Measurements from ENCODE around the gene ESRRG.

Gene ESRRG

DNA sequence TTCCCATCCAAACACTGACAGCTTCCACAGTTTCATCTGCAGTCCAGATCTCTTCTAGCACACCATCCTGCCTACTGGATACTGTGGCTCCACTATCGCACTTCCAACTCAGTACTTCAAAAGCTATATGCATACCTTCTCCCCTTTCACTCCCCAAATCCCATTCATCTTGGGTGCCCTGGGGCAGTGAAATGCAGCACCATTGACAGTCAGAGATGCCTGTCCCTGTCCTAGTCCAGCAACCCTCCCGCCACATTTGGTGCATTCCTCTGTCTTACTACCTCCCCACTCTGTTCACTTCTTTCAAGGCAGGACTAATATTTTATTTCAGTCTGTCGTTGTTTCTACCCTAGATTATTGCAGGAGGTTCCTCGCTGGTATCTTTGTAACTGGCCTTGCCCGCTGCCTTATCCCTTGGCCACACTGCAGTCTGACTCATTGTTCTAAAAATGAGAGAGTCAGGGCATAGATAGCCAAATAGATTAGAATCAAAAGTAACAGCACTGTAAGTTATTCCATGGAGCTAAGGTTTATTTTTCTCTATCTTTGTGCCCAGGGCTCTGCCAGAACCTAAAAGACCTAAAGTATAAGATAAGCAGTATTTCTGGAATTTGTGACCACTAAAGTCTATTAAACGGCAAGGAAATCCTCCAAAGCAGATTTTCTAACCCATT lies 96.7 kb downstream of the ESRRG start:
- DNase-seq, result no peak

DNA sequence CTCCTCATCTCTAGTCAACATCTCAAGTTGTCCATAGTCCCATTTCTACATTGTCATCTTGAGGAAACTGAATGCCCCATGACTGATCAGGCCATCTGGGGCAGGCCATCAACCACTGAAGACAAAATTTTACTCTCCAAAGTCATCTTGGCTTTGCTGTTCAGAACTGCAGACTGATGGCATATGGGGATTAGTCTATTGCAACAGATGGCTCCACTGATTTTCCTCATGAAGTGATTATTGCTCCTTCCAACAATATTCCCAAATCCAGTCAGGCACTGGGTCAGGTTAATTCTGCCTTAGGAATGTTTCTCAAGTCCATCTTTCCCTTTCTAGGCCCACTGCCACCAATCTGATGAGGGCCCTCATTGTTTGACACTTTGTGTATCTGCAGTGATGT lies 101.7 kb downstream of the ESRRG start:
- DNase-seq, result no peak

DNA sequence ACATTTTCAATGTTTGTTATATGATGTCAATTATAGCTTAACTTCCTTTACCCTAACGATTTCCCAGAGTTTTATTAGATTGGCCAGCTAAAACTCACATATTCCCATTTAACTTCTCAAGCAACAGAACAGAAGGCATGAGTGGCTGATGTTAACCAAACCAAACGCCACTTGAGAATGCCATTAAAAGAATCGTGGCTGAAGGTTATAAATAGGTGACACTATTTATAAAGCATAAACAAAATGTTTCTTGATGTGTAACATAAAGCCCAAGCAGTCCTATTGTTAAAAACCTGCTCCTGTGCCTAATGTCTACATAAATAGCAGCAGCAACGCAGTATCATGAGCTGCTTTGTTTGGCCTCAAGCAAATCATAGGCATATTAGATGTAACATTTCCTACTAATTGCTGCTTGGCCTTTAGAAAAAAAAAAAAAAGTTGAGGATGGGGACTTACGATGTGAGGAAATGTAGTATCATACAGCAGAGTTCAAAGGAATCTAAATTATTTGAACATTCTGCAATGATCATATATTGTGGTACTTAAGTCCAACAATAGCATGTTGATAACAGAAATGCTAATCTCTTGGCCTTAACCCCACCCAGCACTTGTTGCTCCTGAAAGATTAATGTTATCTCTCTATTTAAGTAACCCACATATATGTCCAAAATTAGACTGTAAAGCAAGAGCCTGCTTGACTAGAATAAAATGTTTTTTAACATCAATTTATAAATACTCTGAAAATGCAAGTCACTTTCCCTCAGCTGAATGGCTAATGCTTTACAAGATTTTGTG lies 106.0 kb downstream of the ESRRG start:
- no peak for DNase-seq

DNA sequence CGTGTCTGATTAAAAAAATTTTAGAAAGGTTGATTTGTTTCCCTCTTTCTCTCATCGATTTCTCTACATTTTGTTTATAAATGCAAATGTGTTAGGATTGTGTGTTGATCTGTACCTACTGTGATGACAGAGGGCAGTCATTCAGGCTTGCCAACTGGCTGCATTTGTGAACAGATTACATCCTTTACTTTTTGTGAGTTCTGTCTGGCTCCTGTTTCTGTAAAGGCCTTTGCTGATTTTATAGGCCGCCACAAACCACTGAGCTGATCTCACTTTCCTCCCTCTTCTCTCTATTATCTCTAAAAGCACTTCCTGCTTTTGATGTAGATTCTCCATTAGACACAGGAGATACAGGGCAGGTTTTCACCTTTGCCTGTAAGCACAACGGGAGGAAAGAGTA lies 106.8 kb downstream of the ESRRG start:
- no peak for DNase-seq

DNA sequence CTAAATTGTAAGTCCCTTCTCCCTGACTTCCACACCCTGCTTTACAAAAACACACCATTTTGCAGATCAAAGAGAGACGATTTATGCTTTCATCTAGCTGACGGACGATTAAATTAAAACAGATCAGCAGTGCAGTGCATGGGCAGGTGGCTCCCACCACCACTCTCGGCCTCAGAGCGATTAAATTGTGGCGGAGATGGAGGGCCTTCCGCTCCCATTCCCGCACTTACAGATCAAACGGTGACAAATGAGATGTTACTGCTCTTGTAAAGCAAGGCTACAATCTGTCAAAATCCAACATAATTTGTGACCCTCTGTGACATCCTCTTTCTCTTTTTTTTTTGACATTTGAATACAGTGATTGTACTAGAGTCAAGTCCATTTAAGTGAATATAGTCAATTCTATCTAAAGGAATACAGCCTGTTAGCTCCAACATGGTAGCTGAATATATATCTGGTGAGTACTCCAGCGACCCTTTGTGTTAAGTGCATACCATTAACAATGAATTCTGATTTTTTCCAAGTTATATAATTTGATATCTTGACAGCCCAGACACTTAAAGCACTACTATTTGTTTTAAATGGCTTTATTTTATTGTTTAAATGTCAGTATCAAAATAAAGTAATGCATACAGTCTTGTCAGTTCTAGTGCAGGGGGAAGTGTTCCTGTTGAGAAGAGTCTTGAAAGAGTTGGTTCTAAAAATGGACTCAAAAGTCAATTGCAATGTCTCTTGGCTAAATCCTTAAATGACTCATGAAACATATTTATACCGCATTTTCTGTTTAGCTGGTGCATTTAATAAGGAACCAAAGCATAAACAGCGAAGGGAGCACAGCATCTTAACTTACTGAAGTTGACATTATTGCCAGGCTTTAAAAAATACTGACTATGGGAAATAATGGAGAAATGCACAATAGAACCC lies 109.0 kb downstream of the ESRRG start:
- DNase-seq, result no peak

DNA sequence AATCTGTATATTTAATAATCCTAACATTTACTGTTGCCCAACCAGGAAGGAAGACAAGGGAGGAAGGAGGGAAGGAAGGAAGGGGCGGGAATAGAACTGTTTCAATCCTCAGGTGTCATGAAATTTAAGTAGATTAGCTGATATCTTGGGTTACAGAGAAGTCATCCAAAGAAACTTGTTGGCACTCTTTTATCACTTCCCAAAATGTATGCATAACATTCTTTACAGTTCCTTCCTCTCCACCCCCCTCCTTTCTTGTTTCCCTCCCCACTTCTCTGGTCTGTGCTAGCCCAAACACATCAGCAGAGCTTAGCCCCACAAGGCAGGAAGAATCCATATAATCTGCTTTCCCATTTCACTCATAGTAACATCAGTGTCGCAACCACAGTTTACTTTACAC lies 110.9 kb downstream of the ESRRG start:
- DNase-seq, result no peak

DNA sequence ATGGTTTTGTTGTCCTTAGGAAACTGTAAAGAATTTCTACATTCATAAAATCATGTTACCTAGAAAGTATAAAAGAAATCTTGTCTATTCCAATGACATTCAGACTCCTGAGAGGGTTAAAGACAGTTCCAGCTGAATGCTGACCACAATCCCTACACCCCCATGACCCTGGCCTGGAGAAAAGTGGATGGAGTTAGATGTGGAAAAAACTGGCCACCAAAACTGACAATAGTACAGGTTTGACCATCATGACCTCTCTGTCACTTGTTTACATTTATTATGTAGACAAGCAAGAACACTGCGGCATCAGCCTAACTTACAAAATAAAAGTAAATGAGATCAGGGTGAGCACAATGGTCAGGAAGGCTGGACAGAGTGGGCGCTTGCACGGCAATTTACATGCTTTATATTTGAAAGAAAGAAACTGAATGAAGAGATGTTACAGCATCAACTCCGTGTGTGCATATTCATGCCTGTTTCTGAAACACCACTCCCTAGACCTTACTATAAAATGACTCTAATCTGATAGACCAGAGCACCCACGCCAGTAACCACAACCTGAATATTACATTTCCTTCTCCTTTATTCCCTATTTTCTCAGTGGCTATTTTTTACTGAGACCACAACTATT lies 116.0 kb downstream of the ESRRG start:
- DNase-seq, result no peak

DNA sequence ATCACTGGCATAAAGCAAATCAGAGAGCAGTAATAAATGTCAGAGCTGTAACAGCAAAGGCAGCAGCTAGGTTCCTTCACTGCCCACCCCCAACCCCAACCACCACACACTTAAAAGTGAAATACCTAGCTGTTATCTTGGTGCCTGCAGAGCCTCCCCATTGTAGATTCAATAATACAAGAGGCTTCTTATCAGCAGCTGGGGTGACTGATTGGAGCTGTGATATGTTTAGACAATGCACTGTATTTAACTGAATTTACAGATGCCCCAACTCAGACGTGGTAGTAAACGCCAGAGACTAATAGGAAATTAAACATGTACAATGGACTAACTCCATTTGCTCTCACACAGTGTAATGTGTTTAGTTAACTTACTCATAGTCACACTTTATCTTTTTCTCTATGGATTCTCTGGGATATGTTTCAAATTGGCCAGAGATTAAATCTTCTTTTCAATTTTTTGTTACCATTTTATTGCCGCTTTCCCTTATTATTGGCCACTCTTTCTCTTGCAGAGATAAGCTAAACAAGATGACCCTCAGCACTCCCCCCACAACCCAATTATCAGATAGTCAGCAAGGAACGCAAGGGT lies 117.1 kb downstream of the ESRRG start:
- DNase-seq, result no peak

DNA sequence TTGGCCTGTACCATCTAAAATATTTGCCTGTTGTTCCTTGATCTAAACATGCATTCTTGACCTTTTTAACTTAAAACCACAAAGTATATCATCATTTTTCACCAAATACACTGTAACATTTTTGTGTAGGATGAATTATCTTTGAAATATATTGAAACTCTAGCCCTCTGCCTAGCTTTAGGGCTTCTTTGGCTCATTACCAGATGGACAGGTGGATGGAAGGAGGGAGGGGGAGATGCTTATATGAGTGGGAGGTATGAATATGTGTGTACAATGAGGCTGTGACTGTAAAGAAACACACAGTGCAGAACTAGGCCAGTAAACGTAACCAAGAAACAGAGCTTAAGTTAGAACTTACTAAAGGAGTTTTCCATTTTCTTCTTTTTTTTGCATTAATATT lies 118.5 kb downstream of the ESRRG start:
- DNase-seq, result no peak

DNA sequence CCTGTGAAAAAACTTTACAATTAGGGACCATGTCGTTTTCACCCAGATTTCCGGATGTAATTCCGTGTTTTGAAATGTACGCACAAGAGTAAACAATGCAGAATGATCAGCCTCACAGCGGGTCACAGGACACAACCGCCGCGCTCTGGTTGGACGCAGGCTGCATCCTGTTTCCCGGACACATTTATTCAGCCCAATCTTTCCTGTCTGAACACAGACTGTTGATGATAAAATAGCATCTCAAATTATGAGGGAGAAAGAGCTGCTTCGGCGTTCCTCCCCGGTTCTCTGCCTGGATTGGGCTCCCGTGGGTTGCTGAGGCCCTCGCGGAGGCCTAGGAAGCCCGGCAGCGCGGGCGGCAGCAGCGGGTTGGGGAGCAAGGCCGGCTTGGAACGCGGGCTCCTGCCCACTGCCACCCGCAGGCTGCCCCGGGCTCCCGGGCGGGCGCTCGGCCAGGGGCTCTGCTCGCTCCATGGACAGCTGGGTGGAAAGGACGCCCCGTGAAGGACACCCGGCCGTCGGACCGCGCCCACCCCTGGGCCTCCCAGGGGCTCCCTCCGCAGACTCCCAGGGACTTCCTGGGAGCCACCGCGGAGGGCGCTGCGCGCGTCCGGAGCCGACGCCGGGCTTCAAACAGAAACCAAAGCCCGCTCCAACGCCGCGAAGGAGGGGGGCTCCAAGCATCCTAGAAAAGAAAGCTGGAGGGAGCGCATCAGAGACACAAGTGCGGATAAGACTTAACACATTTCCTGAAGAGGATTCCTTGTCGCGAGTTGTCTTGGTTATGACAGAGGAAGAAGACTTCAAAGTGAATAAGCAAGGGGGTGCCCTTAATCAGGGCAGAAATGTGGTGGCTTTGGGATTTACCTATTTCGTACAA lies 122.3 kb downstream of the ESRRG start:
- no peak for DNase-seq

DNA sequence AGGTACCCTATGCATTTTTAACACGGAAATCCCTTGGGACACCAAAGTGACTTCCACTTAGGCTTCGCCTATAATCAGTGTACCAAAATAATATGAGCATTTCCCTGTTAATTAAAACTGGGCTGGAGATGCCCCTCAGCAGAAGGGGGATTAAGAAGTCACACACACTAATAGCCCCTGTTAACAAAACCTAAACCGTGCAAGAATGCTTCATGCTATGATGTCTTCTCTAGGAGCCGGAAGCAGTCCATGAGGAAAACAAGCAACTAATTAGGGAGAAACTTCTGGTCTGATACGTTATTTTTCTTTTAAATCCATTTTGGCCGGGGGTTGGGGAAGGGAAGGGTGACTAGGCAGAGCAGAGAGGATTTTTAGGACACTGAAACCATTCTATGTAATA lies 123.4 kb downstream of the ESRRG start:
- no peak for DNase-seq

DNA sequence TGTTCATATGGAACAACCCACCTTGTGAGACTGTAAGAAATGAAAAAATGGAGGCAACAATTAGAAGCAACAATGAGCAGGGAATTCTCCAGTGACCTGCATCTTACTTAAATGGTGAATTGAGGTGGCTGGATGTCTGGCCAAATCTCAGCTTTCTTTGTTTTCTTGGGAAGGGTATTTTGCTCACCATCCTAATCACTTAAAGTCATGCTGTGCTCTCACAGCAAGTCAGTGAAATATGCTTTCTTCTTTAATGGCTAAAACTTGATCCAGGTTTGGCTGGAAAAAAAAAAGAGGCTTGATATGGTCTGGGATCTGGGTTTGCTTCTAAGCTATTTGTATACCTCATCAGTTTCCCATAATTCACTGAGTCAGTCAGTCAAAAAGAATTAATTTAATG lies 124.8 kb downstream of the ESRRG start:
- no peak for DNase-seq

DNA sequence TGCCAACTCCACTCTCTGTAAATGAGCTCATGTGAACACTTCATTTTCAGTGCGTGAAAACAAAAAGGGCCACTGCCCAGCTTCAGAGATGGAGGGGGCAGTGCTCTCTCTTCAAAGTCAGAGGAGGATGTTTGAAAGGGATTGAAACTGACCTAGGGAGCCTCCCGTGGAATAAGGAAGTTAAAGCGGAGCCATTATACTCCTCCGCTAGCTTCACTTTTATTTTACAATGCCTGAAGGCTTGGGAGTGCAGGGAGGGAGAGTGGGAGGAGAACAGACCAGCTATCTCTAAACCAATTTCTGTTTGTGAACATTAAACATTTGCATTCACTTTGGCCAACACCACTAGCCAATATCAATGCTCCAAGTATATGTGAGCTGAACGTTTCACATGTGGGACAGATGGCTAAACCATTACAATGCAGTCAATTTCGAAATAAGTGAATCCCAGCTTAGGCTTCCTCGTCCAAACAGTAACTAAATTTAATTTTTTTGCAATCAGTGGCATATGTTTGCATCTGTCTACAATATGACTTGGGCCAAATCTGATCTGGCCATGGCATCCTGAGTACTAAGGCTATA lies 126.9 kb downstream of the ESRRG start:
- no peak for DNase-seq

DNA sequence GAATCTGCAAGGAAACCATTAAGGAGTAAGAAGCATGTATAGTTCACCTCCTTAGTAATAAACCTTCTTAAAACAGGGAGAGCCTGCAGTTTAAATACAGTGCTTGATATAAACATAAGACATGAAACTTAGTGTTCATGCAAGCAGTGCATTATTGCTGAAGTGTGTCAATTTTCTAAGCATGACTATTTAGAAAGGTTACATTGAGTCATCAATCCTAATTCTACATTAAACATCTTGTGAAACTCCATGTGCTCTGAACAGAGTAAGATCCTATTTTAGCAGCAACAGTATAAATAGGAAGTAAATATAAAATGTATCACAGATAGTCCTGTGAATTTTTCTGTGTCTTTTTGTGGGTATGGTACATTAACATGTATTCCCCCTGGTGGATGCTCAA lies 135.5 kb downstream of the ESRRG start:
- no peak for DNase-seq

DNA sequence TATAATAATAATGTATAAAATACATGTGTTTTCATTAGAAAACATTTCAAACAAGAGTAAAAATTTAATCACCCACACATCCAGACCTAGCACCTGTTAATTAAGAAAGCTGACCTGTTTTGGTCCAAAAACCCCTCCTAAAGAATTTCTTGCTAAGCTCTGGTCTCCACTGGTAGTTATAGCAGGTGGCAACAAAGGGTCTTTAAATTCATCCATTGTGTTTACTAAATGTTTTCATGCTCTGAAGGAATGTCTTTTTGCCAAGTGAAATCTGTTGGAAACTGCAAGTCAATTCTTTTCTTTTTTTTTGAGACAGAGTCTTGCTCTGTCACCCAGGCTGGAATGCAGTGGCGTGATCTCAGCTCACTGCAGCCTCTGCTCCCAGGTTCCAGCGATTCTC lies 141.1 kb downstream of the ESRRG start:
- DNase-seq, result no peak

DNA sequence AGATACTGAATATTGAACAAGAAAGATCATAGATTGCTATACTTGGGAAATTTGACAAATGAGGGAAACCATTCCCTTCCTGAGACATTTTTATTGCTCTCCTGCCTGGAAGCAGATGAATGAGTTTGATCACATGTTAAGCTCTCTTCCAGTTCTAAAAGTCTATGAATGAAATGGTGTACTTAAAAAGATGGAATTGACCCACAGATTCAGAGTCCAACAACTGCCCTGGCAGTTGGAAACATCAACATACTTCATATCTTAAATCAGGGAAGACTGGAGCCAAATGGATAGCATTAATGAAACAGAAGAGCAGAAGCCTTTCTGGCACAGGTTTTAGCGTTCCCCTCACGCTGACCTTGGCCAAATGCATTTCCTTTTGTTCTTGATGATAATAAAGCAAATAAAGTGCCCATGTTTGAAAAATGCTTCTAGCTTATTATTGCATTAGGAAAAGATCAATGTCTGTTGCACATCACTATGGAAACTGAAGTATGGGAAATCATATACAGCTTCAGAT lies 142.6 kb downstream of the ESRRG start:
- no peak for DNase-seq

DNA sequence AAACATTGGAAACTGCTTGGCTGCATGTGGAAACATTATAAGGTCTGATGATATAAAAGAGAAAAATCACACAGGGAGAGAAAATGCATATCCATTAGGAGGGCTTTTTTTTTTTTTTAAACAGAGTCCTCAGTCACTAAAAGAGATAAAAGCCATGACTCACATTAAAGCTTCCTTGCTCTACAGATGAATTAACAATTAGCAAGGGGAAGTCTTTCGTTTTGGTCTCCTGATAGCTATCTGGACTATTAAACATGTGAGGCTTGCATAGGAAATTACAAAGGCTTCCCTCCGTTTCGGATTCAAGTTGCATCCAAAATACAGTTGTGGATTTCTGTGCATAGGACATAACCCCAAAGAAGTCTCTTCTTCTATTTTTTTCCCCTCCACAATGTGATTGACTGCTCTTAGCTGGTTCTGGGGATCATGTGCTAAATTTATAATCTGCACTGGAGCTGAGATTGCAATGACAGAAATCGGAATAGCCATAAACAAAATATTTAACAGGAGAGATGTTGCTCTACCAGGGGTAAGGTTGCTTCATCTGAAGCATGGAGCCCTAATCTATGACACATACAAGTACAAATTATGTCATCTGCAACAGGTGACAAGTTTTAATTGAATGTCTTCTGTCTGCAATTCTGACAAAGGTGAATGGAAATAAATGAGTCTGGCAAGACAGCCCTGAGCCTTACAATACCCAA lies 146.8 kb downstream of the ESRRG start:
- no peak for DNase-seq

DNA sequence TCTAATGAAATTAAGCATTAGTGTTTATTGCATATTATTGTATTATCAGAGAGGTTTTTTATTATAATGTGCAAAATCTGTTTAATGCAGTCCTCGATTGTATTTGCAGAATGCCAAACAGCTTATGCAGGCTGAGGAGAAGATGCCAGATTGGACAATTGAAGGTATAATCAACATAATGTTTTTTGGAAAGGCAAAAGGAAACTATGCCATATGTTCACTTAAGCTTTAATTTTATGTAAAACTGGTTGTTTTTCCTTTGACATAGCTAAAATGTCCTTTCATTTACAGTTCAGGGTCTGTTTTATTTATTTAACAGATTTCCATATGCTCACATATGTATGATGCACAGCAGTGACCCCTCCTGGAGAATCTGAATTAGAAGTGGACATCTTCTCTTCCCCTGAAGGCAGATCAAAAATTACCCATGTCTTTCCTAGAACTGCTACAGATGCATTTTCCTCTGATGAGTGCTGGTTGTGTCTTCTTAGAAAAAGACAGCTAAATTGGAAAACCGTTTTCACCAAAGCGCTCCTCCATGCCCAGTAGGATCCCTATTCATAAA lies 156.5 kb downstream of the ESRRG start:
- DNase-seq, result no peak

DNA sequence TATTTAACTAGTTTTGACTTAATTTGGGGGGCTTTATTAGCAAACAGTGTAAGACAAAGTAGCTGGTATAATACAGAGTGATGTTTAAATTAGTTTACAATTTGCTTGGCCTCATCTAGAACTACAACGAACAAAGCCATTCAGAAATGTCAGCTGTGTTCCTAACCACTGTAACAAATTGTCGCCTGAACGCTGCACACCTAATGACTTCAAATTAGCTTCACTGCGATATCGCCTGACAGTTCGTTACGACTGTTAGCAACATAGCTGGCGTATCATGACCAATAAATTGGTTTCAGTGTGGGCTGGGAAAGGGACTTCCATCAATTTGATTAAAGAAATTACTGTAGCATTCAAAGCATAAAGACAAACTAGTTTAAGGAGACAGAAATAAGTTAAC lies 160.1 kb downstream of the ESRRG start:
- no peak for DNase-seq

DNA sequence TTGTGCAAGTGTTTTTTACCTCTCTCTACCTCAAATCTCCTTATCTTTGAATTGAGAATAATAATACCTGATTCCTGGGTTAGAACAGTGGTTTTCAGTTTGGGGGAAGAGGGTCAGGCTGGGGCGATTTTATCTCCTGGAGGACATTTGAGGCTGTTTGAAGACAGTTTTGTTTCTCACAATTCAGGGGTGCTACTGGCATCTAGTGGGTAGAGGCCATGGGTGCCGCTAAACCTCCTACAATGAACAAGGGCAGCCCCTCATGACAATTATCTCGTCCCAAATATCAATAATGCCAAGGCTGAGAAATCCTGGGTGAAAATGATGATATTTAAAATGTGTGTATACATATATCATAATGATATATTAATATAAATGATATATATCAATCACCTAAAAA lies 160.8 kb downstream of the ESRRG start:
- DNase-seq, result no peak
